Left renal cortex interstitium (tissue), 4 donors: ENCODE data around the gene CDX1. TPM values are rescaled to one million over a fixed set of nuclear protein-coding genes. Genes with fewer than 3 reads are reported as not detected.

Source experiments
- DNase-seq, 4 donors: peaks; one replicate each; pipeline ENCODE4 v3.0.0-alpha.2; 2013; ENCODE audit warnings: low read depth in 4 of 4, low spot score in 2 of 4, missing footprints in 1 of 4
- polyA plus RNA-seq, 4 donors: library from polyadenylated mRNA; unstranded; fragments of 120-200 nt; gene quantifications; one replicate each; pipeline ENCODE4 v1.2.1, GENCODE V29; 2013; ENCODE audit not compliant: insufficient read length in 4 of 4

Gene CDX1
- polyA plus RNA-seq, 4 donors, result 0.47 to 0.76 (median 0.50) TPM

DNA sequence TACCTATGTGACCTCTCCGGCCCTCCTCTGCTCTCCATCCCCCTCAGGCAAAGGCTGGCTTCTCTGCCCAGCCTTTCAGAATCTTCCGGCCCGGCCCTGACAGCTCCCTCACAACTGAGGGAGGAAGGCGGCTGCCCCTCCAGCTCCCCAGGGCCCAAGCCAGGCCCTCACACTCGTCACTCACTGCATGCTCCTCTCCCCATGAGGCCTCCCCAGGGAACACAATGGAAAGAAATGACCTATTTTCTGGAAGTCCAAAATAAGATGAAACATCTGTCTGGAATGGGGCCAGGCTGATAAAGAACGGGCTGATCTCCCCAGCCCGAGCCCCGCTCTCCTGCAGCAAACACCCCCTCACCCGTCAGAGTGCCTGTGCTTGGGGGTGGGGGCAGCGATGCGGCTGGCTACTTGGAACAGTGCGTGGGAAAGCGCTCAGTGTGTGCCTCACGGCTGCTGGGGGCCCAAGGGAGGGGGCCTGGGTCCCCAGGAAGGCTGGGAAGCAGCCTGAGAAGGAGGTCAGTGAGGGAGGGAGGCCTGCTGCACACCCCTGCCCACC, 22.3 kb upstream of the CDX1 start:
- DNase-seq, result peak in 1 of 4 donors; percentile 68

- DNase-seq, result no peak
Measured at GRCh38 chr5:150144879-150145278, 21.7 kb upstream of the CDX1 start.

GRCh38 chr5:150146235-150146634, 20.3 kb upstream of the CDX1 start:
- no peak for DNase-seq

GRCh38 chr5:150146862-150147601, 19.5 kb upstream of the CDX1 start:
- DNase-seq, result no peak

DNA sequence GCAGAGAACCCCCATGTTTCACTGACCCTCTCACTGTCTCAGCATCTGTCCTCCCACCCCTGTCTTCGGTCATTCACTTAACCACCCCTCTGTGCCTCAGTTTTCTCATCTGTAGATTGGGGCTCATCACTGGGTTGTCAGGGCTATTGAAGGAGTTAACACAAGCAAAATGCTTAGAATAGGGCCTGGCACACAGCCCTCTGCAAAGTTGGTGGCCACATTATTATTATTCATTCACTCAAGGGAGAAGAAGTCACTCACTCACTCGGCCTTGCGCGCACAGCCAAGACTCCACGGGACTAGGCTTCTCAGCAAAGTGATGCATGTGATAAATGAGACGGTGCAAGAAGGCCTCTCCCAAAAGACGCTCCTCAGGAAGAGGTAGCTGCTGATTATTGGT, 18.9 kb upstream of the CDX1 start:
- DNase-seq, result no peak

DNA sequence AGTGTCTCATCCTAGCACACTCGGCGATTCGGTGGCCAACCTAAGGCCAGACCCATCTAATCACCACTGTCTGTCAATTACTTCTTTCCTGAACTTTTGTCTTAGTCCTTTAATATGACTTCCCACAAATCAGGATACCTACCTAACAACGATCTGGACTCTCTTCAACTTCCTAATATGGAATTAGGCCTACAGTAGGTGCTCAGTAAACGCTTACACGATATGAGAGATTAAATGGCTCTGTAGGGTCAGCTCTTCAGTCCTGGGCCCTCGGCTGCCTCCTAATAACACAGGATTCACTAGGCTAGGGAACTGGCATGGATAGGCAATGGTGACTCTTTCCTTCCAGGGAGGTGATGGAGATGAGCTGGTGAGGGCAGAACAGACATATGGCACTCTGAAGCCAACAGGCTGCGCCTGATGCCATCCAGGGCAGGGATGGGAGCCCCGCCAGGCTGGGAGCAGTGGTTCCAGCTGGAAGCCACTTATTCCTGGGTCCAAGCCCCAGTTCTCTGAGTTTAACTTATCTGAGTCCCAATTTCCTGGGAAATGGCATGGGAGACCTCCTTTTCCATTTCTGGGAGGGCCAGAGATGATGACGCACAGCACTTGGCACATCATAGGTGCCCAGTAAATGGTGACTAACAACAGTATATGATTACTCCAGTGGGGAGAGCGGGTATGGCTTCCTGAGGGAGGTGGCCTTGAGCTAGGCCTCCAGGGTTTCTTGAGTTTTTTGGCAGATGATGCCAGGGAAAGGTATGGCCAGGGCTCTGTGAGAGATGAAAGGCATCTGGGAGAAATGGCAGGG, 18.3 kb upstream of the CDX1 start:
- no peak for DNase-seq

DNA sequence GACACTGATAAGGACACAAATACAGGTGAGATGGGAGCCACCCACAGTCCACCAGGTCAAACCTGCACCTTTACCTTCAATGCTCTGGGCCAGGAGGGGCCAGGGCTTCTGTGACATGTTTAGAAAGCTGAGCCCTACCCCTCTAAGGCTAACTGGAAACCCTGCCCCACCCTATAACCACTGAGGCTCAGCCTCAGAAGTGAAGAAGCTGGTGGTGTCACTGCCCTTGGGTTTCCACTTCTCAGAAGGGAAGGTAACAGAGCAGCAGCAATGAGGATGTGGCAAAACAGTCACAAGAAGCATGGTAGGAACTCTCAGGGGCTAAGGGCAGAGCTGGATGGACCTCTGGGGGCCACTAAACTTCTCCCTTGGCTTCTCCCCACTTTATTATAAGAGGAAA, 17.0 kb upstream of the CDX1 start:
- no peak for DNase-seq

DNA sequence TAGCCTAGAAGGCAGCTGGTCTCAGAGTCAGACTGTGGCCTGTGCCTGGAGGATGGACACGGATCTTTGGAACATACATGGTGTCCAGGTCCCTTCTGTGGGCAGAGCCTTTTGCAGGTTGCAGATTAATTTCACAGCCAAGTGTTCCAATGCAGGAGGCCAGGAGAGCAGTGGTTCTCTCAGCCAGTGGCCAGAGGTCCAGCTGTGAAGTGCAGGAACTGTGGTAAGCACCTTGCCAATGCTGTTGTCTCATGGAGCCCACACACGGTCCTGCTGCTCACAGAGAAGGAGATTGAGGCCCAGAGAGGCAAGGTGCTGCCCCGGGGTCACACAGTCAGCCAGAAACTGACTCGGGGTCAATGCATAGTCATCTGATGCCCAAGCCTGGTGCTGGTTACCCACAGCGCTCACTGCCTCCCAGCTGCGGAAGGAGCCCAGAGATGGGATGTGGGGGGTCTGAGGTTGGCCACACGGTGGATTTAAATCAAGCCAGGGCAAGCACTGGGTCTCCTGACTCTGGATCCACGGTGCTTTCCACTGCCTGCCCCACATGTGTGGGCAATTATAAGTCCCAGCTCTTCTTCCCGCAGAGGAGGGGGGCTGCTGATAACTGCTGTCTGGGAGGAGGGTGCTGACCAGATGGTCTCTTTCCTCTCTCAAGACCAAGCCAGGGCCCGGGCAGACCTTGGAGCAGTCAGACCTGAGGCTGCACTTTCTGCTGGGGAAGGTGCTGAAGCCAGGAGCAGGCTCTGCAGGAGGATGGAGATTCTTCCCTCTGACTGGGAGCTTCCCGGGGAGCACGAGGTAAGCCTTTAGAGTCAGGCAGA, 13.7 kb upstream of the CDX1 start:
- no peak for DNase-seq

DNA sequence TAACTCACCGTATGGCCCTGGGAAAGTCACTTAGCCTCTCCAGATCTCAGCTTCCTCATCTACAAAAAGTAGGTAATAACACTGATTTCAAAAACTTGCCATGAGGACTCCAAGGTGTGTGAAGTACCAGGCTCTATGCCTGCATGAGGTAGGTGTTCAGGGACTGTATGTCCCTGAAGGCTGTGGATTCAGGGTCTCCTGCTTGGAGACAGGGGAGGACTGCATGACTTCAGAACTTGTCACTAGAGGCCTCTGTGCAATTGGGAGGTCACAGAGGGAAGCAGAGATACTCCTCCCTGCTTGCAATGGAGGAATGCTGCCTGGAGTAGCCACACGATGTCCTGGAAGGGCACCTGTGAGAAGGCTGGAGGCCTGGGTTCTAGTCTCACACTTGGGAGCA, 13.1 kb upstream of the CDX1 start:
- no peak for DNase-seq

DNA sequence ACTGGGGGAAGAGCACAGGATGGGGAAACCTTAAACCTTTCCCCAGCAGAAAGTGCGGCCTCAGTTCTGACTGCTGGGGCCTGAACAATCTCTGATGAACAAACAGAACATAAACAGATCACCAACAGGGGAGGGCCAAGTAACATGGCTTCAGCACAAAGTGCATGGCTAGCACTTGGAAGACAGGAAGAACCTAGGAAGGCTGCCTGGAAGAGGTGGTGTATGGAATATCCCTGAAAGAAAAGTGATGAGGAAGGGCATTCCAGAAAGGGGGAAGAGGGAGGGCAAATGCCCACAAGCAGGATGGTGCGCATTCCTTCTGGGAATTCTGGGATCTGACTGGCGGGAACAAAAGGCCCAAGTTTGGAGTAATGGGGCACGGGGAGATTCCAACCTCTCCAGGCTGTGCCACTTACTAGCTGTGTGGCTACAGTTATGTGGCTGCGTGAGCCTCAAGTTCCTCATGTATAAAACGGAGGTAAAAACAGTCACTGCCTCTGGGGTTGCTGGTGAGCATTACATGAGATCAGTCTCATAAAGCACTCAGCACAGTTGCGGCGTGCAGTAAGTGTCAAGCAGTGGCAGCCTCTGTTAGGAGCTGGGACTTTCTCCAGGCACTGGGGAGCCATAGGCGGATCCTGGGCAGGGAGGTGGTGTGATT, 12.5 kb upstream of the CDX1 start:
- no peak for DNase-seq

GRCh38 chr5:150154618-150155128, 11.9 kb upstream of the CDX1 start:
- no peak for DNase-seq

- DNase-seq, result peak in 2 of 4 donors; percentile 69 to 76
Measured at GRCh38 chr5:150155258-150156026, 11.1 kb upstream of the CDX1 start, which contains the start of gene PDGFRB. PDGFRB (minus strand) TSS chr5:150155845; CDS start chr5:150137047, 18,798 bp downstream.

- no peak for DNase-seq
Measured at GRCh38 chr5:150156027-150156368, 10.6 kb upstream of the CDX1 start.

GRCh38 chr5:150156540-150156939, 10.0 kb upstream of the CDX1 start:
- no peak for DNase-seq

DNA sequence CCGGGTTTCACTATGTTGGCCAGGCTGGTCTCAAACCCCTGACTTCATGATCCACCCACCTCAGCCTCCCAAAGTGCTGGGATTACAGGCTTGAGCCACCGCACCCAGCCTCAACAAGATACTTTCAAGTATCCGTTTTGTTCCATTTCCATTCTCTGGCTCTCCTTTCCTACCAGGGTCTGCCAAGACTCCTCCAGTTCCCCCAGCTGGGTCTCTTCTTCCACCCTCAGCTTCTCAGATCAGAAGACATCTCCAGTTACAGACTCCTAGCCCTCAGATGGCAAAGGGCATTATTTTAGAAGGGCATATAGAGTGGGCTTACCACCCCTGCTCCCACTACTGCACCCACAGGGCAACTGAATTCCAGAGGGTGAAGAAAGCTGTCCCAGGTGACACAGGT, 9.4 kb upstream of the CDX1 start:
- DNase-seq, result no peak

GRCh38 chr5:150158170-150158949, 8.2 kb upstream of the CDX1 start:
- DNase-seq, result no peak

DNA sequence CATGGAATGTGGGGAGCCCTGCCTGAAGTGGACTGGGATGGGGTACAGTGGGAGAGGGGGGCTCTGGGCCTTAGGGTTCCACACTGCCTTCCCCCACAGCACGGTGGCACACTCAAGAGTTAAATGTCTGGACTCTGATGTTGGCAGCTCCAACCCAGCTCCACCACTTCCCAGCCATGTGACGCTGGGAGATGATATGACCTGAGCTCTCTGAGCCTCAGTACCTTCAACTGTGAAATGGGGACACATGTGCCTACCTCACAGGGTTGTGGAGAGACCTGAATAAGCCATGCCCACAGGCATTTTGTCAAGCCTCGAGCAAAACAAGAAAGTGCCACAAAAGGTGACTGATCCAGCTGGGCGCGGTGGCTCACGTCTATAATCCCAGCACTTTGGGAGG, 7.5 kb upstream of the CDX1 start:
- DNase-seq, result no peak

DNA sequence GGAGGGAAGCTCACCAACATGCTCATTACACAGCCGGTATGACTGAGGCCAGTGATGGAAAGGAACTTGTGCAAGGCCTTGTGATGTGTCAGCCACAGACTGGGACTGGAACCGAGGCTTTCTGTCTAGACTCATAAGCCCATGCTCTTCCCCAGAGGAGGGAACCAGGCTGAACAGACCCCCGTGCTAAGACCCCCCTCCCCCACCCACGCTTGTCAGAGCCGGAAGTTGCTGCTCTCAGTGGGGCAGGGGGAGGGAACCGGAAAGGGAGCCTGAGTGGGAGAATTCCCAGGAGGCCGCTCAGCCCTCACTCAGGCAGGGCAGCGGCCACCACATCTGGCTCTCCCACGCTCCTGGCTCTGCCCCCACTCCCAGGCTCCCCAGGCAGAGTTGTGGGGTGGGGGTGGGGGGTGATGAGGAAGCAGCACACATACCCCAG, 6.8 kb upstream of the CDX1 start:
- DNase-seq, result peak in 1 of 4 donors; percentile 65
